ENCODE data around the gene GAL3ST3. TPM values are rescaled to one million over a fixed set of nuclear protein-coding genes. Genes with fewer than 3 reads are reported as not detected.

GAL3ST3 gene
- total and polyA plus RNA-seq, 9 donors = 0.08 to 3.3 (median 0.48) TPM; not detected in 4

- no peak overlapping the region for H3K4me3 ChIP-seq
- no peaks in the 10 kb centered on the region for H3K4me1 ChIP-seq (ENCODE audit: insufficient read depth)
- no peaks in the 10 kb centered on the region for H3K36me3 ChIP-seq
- TF ChIP-seq EP300 (IDR thresholded peaks at IDR 0.05) = no peak
- TF ChIP-seq CTCF (IDR thresholded peaks at IDR 0.05) = no peak
- no peak for TF ChIP-seq POLR2A (IDR thresholded peaks at IDR 0.05)
- no peaks in the 10 kb centered on the region for H3K27me3 ChIP-seq
- 54 to 68% (median 58%) methylated on average over 10 of the region's 10 CpGs for WGBS, 3 donors
- no peaks in the 10 kb centered on the region for H3K9me3 ChIP-seq
- intact Hi-C loops (cut with DNase I) = no loop called here
- no peak overlapping the region for H3K27ac ChIP-seq
- no peak for DNase-seq
These were observed 40.4 kb downstream of the GAL3ST3 start for GRCh38 chr11:66008468-66009101.

DNA sequence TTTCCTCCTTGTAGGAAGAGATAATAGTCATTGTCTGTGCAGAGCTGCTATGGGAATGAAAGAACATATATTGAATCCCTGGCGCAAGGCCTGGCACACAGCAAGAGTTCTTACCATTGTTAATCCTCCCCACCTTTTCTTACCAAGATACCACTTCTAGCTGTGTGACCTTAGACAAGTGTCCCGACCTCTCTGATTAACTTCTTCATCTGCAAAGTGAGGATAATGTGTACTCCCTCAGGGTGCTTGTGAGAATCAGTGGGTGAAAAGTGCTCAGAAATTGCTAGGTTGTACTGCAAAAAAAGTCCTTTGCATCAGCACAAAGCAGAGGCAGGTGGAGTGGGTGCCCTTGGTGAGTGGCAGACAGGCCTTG, 40.9 kb downstream of the GAL3ST3 start:
- TF ChIP-seq POLR2A (IDR thresholded peaks at IDR 0.05) = no peak
- no peak for TF ChIP-seq EP300 (IDR thresholded peaks at IDR 0.05)
- TF ChIP-seq CTCF (IDR thresholded peaks at IDR 0.05) = no peak
- Histone ChIP-seq H3K27ac (no peak overlapping the region), H3K36me3 (no peaks in the 10 kb centered on the region), H3K4me1 (ENCODE audit: insufficient read depth) (peaks cover 5% of the 10 kb centered on the region), H3K4me3 (no peak overlapping the region), H3K27me3 (no peaks in the 10 kb centered on the region), H3K9me3 (no peaks in the 10 kb centered on the region)
- intact Hi-C loops (cut with DNase I) = no loop called here
- DNase-seq = no peak
- 89 to 98% (median 93%) methylated on average over 2 of the region's 2 CpGs for WGBS, 3 donors

DNA sequence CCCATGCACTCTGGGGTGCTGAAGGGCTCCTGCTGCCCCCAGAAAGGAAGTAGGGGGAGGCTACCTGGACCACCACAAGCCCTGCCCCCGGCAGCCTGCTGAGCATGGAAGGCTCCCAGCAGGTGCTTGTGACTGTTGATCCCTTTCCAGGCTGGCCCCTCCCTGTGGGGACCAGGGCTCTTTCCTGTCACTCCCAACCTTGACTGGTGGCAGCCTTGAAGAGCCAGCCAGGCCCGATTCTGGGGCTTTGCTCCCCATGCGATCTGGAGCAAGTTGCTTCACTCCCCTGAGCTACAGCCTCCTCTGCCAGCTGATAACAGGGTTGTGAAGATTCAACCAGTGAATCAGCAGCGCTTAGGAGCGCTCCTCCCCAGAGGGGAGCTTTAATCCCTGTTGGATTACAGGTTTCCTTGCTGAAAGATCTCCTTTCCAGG, 41.7 kb downstream of the GAL3ST3 start:
- peaks cover 5% of the 10 kb centered on the region for H3K4me1 ChIP-seq (ENCODE audit: insufficient read depth)
- WGBS, 3 donors = 29 to 44% (median 41%) methylated on average over 5 of the region's 5 CpGs
- no peak for DNase-seq
- TF ChIP-seq POLR2A (IDR thresholded peaks at IDR 0.05) (no peak), EP300 (IDR thresholded peaks at IDR 0.05) (no peak), CTCF (IDR thresholded peaks at IDR 0.05) (no peak)
- no peaks in the 10 kb centered on the region for H3K9me3 ChIP-seq
- no peaks in the 10 kb centered on the region for H3K36me3 ChIP-seq
- H3K27ac ChIP-seq = no peak overlapping the region
- H3K27me3 ChIP-seq = no peaks in the 10 kb centered on the region
- H3K4me3 ChIP-seq = no peak overlapping the region
- intact Hi-C loops (cut with DNase I) = no loop called here

DNA sequence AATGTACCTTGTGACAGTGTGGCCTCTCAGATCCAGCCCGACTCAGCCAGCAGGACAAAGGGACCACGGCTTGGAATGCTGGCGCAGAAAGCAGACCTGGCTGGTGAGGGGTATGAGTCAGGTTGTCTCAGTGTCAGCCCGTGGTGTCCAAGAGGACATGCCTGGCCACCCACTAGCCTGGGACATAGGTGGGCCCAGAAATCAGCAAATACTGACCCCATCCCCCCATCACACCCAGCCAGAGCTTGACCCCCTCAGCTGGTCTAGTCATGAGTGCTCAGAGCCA, 42.1 kb downstream of the GAL3ST3 start:
- TF ChIP-seq EP300 (IDR thresholded peaks at IDR 0.05) = no peak
- TF ChIP-seq CTCF (IDR thresholded peaks at IDR 0.05) = no peak
- no peak for TF ChIP-seq POLR2A (IDR thresholded peaks at IDR 0.05)
- intact Hi-C loops (cut with DNase I) = no loop called here
- no peak for DNase-seq
- no peak overlapping the region for H3K27ac ChIP-seq
- no peak overlapping the region for H3K4me3 ChIP-seq
- peaks cover 5% of the 10 kb centered on the region for H3K4me1 ChIP-seq (ENCODE audit: insufficient read depth)
- WGBS, 3 donors = 68 to 92% (median 75%) methylated on average over 3 to 4 of the region's 4 CpGs
- H3K36me3 ChIP-seq = no peaks in the 10 kb centered on the region
- no peaks in the 10 kb centered on the region for H3K27me3 ChIP-seq
- no peaks in the 10 kb centered on the region for H3K9me3 ChIP-seq

Data from ovary (tissue), 9 donors.